SKM-1 (cell line): ENCODE data around the gene SOCS1.

Experiments
- DNase-seq: peaks from one replicate; lab custom pipeline; 2025; ENCODE audit not compliant: unreplicated experiment; lab: John Stamatoyannopoulos, UW

SOCS1 gene

GRCh38 chr16:11263737-11264136, 7.7 kb upstream of the SOCS1 start:
- no peak for DNase-seq

DNA sequence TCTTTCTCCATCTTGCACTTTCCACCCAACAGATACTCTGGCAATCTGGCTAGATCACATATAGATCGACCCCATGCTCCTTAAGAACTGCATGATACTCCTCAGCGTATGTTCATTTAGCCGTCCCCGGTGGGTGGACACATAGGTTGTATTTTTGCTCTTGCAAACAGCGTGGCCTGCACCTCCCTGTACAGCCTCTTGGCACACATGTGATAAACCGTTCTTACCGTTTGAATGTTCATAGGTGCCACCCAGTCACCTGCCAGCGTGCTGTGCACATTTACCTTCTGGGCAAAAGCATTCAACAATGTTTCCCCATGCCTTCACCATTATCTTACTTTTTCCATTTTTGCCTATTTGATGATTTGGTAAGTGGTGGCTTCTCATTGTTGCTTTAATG, 6.9 kb upstream of the SOCS1 start:
- DNase-seq: no peak

- DNase-seq: no peak
Measured at GRCh38 chr16:11260596-11260966, 4.6 kb upstream of the SOCS1 start.

DNA sequence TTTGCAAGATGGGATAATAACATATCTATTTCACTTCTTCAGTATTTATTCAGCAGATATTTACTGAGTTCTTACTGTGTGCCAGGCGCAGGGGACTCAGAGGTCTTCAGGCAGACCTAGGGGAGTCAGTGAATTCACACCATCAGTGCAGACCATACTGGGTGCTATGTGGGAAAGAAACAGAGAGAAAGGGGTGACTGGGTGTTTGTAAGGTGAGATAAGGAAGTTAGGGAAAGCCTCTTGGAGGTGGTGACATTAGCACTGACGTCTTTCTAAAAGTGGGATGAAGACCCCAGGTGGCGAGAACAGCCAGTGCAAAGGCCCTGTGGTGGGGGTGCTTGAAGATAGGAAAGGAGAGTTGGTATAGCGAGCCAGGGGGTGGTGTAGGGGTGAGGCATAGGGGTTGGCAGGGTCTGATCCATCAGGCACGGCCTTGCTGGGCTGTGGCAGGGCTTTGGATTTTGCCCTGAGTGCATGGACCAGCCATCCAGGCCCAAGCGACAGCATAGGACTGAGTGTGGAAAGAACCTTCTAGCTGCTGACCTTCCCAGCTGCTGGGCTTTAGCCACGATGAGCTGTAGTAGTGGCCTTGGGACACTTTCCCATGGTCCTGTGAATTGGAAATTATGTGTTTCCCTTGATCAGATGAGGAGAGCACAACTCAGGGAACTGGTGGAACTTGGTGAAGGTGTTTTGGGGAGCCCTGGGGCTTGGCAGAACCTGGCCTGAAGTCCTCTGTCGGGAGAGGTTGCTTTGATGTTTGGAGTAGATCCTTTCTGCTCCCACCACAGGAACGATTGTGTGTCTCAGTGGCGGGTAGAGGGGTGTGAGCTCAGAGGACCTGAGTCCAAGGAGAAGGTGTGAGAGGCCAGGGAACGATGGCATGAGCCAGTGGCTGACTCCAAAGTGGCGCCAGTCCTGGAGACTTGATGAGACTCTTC, 3.9 kb upstream of the SOCS1 start:
- no peak for DNase-seq

DNA sequence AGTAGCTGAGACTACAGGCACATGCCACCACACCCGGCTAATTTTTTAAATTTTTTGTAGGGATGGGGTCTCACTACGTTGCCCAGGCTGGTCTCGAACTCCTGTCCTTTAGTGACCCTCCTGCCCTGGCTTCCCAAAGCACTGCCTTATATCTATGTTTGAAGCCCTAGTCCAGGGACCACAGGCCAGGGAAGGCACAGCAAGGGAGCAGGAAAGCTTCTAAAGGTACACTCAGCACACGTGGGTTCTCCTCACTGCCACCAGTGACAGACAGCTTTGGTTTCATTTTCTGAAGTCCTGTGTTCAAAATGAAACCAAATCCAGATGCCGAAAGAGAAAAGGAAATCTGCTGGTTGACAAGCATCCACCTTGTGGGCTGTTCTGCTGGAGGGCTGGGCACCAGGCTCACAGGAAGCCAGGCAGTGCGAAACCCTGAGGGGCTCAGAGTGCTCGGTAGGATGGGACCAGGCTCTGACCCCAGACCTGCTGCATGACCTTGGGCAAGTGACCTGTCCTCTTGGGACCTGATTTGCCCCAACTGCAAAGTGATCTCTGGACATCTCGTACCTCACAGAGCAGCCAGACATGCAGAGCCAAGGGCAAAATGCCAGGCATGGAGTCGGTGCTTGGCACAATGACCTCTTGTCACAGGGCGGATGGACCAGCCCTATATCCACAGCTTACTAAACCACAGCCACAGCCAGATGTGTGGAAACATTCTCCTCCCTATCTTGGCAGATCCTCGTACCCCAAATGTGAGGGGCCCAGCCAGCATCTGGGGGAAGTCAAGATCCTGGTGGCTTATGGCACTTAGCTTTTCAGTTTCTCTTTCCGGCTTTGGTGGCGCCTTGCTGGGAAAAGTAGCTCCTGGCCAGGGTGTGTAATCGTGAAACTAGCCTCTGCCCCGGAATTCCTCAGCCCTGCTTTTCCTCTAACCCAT, 2.8 kb upstream of the SOCS1 start:
- no peak for DNase-seq

- DNase-seq: peak; percentile 40
Measured at GRCh38 chr16:11257131-11257938, 1.3 kb upstream of the SOCS1 start.

DNA sequence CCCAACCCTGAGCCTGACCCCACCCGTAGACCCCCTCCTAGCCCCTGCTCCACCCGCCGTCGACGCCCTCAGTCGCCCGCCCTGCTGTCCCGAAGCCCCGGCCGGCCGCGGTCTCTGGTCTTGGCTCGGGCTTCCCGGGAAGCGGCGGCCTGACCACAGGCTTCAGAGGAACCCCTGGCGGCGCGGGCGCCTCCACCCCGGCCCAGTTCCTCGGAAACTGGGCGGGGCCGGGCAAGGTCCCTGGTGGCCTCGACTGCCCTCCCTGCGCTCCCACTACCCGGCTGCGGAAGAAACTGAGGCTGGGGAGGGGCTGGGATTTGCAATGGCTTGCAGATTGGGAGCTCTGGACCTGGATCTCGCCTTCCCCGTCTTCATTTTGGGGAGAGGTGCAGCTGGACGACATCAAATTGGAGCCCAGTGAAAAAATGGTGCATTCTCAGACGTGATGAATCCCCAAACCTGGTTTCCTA, 692 bp upstream of the SOCS1 start:
- DNase-seq: no peak

GRCh38 chr16:11254913-11255736, 879 bp downstream of the SOCS1 start:
- no peak for DNase-seq

GRCh38 chr16:11253995-11254912, 1.8 kb downstream of the SOCS1 start:
- DNase-seq: no peak

DNA sequence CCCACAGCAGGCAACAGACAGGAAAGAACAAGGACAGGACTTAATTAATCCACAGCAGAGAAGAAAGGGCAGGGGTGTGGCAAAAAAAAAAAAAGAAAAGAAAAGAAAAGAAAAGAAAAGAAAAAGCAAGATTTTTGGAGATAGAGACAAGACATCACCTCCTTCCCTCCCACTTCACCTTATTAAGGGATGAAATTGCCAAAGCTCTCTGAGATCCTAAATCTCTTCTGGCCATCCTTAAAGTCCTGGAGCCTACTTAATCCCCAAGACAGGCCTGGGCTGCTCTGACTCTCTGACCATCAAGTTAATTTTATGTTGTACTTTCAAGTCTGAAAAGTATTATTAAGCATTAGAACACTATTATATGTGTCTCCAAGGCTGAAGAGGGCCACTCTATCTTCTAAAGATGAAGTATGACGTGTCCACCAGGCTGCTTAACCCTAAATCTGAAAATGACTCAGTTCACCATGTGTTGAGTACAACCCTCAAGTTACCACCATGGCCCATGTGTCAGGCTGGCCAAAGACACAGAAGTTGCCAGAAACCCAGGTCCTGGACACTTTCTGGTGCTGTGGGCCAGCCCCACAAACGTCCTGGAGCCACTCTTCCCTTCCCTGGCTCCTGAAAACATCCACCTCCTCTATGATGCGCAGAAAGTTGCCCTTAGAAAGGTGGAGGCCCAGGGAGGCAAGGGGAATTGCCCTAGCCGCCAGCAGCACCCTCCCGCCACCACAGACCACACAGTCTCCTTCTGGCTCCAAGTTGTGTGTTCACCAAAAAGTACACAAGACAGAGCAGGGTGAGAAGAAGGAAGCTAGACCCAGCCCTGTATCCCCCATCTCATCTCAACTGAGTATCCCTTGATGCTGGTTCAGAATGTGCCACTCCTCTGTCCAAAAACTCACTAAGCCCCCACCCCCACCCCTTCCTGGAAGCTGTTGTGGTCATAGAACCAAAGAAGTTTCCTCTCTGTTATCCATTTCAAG, 2.7 kb downstream of the SOCS1 start:
- DNase-seq: no peak

- DNase-seq: no peak
Measured at GRCh38 chr16:11252482-11252931, 3.5 kb downstream of the SOCS1 start.

DNA sequence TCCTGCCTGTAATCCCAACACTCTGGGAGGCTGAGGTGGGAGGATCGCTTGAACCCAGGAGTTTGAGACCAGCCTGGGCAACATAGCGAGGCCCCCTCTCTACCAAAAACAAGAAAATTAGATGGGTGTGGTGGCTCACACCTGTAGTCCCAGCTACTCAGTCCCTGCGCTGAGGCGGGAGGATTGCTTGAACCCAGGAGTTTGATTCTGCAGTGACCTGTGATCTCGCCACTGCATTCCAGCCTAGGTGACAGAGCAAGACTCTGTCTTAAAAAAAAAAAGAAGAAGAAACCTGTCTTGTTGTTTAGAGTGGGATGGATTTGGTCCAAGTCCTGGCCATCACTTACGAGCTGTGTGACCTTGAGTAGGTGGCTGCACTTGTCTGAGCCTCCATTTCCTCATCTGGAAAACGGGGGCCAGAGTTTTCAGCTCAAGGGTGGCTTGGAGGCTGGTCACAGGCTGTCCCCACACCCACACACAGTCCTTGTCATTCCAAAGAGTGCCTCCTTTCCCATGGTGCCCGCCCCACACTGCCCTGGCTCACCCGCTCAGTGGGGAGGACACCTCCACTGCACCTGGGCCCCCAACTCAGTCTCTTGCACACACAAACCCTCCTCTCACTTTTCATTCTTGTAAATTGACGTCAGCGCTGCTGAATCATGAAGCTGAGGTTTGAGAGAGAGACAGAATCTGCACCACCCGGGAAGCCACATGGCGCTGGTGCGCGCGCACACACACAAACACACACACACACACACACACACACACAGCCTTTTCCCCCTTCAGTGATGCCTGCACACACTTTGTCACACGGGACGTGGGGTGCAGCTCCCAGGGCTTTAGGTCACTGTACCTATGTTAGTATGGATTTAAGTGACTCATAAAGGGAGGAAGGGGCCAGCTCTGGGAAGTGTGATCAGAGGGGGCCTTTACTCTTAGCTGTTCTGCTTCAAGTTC, 4.2 kb downstream of the SOCS1 start:
- DNase-seq: no peak

GRCh38 chr16:11250786-11251524, 5.0 kb downstream of the SOCS1 start:
- DNase-seq: no peak

DNA sequence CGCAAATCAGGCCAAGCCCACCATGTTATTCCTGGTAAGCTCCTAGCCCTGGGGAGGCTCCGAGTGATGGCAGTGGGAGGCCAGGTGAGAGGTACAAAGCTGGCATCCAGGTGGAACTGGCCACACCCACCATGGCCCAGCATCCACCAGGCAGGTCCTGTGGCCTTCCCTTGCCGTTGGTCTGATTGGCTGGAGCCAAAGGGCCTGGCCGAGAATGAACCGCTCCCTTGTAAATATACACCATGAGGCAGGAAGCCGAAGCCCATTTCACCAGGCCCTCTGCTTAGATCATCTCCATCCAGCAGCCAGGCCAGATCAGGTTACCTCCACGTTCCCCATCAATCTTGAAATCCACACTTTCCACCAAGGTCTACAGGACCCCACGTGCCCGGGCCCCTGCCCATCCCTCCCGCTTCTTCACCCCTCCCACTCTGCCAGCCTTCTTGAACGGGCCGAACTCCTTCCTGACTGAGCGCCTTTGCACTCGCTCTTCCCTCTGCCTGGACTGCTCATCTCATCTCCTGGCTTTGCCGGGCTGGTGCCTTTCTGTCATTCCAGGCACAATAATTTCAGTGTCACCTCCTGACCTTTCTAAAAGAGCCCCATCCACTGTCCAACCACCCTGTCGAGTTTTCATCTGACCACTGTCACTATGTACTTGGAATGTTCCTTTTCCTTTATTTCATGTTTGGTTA, 5.8 kb downstream of the SOCS1 start:
- no peak for DNase-seq
